WERI-Rb-1 (cell line): ENCODE results near the gene COG2.
"Not testable (repeated sequence)": the region's sequence is repeated elsewhere in the genome, so short reads cannot be mapped to it uniquely, and the experiment has no call there.

Experiments
- DNase-seq: peaks from one replicate; pipeline ENCODE4 v3.0.0-alpha.2; 2020
- H3K27ac ChIP-seq: fragments of 250-450 bp; sonication (Bioruptor Pico); 2 replicates; pipeline ENCODE4 v1.5.1; 2020; ENCODE audit warnings: mild to moderate bottlenecking, moderate library complexity
- H3K27me3 ChIP-seq: fragments of 250-450 bp; sonication (Bioruptor Pico); 2 replicates; pipeline ENCODE4 v1.5.1; 2021; ENCODE audit warnings: mild to moderate bottlenecking, low read depth, moderate library complexity; ENCODE audit not compliant: insufficient read depth, severe bottlenecking
- H3K36me3 ChIP-seq: fragments of 250-450 bp; sonication (Bioruptor Pico); 2 replicates; pipeline ENCODE4 v1.5.1; 2020; ENCODE audit warnings: mild to moderate bottlenecking, moderate library complexity
- H3K4me3 ChIP-seq: 2 replicates; pipeline ENCODE4 v1.5.1; 2011; ENCODE audit warnings: low read depth, mild to moderate bottlenecking, control low read depth, low read length
- H3K9me3 ChIP-seq: fragments of 250-450 bp; sonication (Bioruptor Pico); 2 replicates; pipeline ENCODE4 v1.5.1; 2021; ENCODE audit warnings: mild to moderate bottlenecking, moderate library complexity; ENCODE audit not compliant: severe bottlenecking
- CTCF ChIP-seq: IDR thresholded peaks from 2 replicates; pipeline ENCODE4 v1.5.1; 2011; ENCODE audit warnings: low read depth, mild to moderate bottlenecking, control low read depth, inconsistent platforms, low read length

COG2 gene

GRCh38 chr1:230648114-230648513, 5.8 kb downstream of the COG2 start:
- H3K4me3 ChIP-seq: no peak overlapping the region
- no peak for DNase-seq
- TF ChIP-seq CTCF: no peak
- H3K36me3 ChIP-seq: 0 out of 2 replicates have a peak, but pooled peaks cover 6% of the 10 kb centered on the region
- no peaks in the 10 kb centered on the region for H3K27me3 ChIP-seq
- H3K9me3 ChIP-seq: peaks cover 2% of the 10 kb centered on the region
- no peak overlapping the region for H3K27ac ChIP-seq

- no peak overlapping the region for H3K4me3 ChIP-seq
- no peak for DNase-seq
- 0 out of 2 replicates have a peak, but pooled peaks cover 6% of the 10 kb centered on the region for H3K36me3 ChIP-seq
- H3K27me3 ChIP-seq: no peaks in the 10 kb centered on the region
- no peak for TF ChIP-seq CTCF
- H3K9me3 ChIP-seq: peaks cover 8% of the 10 kb centered on the region
- no peak overlapping the region for H3K27ac ChIP-seq
Measured at GRCh38 chr1:230650300-230650699, 8.0 kb downstream of the COG2 start.

GRCh38 chr1:230651235-230651634, 9.0 kb downstream of the COG2 start:
- Histone ChIP-seq H3K9me3 (peaks cover 8% of the 10 kb centered on the region), H3K27me3 (no peaks in the 10 kb centered on the region), H3K27ac (no peak overlapping the region), H3K4me3 (no peak overlapping the region), H3K36me3 (0 out of 2 replicates have a peak, but pooled peaks cover 2% of the 10 kb centered on the region)
- no peak for DNase-seq
- no peak for TF ChIP-seq CTCF

GRCh38 chr1:230656719-230657118, 14.4 kb downstream of the COG2 start:
- peaks cover 19% of the 10 kb centered on the region for H3K36me3 ChIP-seq
- H3K27ac ChIP-seq, H3K4me3 ChIP-seq, H3K27me3 ChIP-seq, DNase-seq, H3K9me3 ChIP-seq: not testable (repeated sequence)

- H3K36me3 ChIP-seq: peaks cover 17% of the 10 kb centered on the region
- H3K9me3 ChIP-seq, H3K4me3 ChIP-seq, H3K27ac ChIP-seq, DNase-seq, H3K27me3 ChIP-seq: not testable (repeated sequence)
Measured at GRCh38 chr1:230658103-230658502, 15.8 kb downstream of the COG2 start.

GRCh38 chr1:230658691-230659090, 16.4 kb downstream of the COG2 start:
- no peaks in the 10 kb centered on the region for H3K27me3 ChIP-seq
- H3K36me3 ChIP-seq: peaks cover 21% of the 10 kb centered on the region
- H3K27ac ChIP-seq: no peak overlapping the region
- no peak for DNase-seq
- TF ChIP-seq CTCF: no peak
- peaks cover 6% of the 10 kb centered on the region for H3K9me3 ChIP-seq
- H3K4me3 ChIP-seq: no peak overlapping the region

GRCh38 chr1:230661976-230662375, 19.7 kb downstream of the COG2 start:
- H3K4me3 ChIP-seq: no peak overlapping the region
- no peak for TF ChIP-seq CTCF
- H3K27ac ChIP-seq: no peak overlapping the region
- no peaks in the 10 kb centered on the region for H3K9me3 ChIP-seq
- peaks cover 41% of the 10 kb centered on the region for H3K36me3 ChIP-seq
- no peaks in the 10 kb centered on the region for H3K27me3 ChIP-seq
- peak; percentile 20 for DNase-seq
